Raji (cell line): ENCODE measurements around the gene PREP.
A peak's percentile ranks its signal among the peaks of the same experiment; 100 is the strongest.

Experiments used
- POLR2A ChIP-seq: IDR thresholded peaks from 2 replicates; pipeline ENCODE4 v1.6.1; 2011; ENCODE audit warnings: low read depth, low read length, control low read depth; ENCODE audit not compliant: insufficient read depth

The PREP gene

GRCh38 chr6:105402939-105403935 lies at the start of gene PREP:
PREP (minus strand) TSS chr6:105403082; CDS start chr6:105402891, 191 bp downstream.
- peak; percentile 77 for TF ChIP-seq POLR2A

- no peak for TF ChIP-seq POLR2A
These were observed 49.5 kb upstream of the PREP start for GRCh38 chr6:105452376-105452775.

- TF ChIP-seq POLR2A = no peak
These were observed 47.0 kb upstream of the PREP start for GRCh38 chr6:105449756-105450390.

- TF ChIP-seq POLR2A = no peak
These were observed 42.6 kb upstream of the PREP start for GRCh38 chr6:105445481-105445880.

GRCh38 chr6:105443941-105444340 lies 41.1 kb upstream of the PREP start:
- TF ChIP-seq POLR2A = no peak

GRCh38 chr6:105442369-105442768 lies 39.5 kb upstream of the PREP start:
- no peak for TF ChIP-seq POLR2A

- TF ChIP-seq POLR2A = no peak
These were observed 34.4 kb upstream of the PREP start for GRCh38 chr6:105437236-105437635.

GRCh38 chr6:105433723-105434122 lies 30.8 kb upstream of the PREP start:
- TF ChIP-seq POLR2A = no peak

- TF ChIP-seq POLR2A = no peak
These were observed 29.9 kb upstream of the PREP start for GRCh38 chr6:105432797-105433196.

GRCh38 chr6:105431226-105431625 lies 28.3 kb upstream of the PREP start:
- TF ChIP-seq POLR2A = no peak

GRCh38 chr6:105430685-105431084 lies 27.8 kb upstream of the PREP start:
- no peak for TF ChIP-seq POLR2A

- no peak for TF ChIP-seq POLR2A
These were observed 26.8 kb upstream of the PREP start for GRCh38 chr6:105429676-105430075.

GRCh38 chr6:105428342-105428957 lies 25.6 kb upstream of the PREP start:
- TF ChIP-seq POLR2A = no peak

GRCh38 chr6:105424175-105424783 lies 21.4 kb upstream of the PREP start:
- no peak for TF ChIP-seq POLR2A

GRCh38 chr6:105409734-105410133 lies 6.9 kb upstream of the PREP start:
- no peak for TF ChIP-seq POLR2A
